Loucy (cell line): Measurements from ENCODE around the gene BTBD6.
A peak's percentile ranks its signal among the peaks of the same experiment; 100 is the strongest.

Experiments
- H2AFZ ChIP-seq: fragments of 200-600 bp; sonication (generic); 2 replicates; pipeline ENCODE4 v1.6.0; 2016; ENCODE audit warnings: antibody characterized with exemption, mild to moderate bottlenecking, low read length, moderate library complexity
- H3F3A ChIP-seq: fragments of 200-600 bp; 2 replicates; pipeline ENCODE4 v1.6.0; 2016; ENCODE audit warnings: antibody characterized with exemption, low read depth, mild to moderate bottlenecking
- H3K27me3 ChIP-seq: fragments of 200-600 bp; sonication (generic); 2 replicates; pipeline ENCODE4 v1.6.1; 2014; ENCODE audit warnings: low read length, mild to moderate bottlenecking; ENCODE audit not compliant: insufficient read depth, poor library complexity, severe bottlenecking
- H3K36me3 ChIP-seq: fragments of 200-600 bp; sonication (generic); 2 replicates; pipeline ENCODE4 v1.6.1; 2016; ENCODE audit warnings: low read length; ENCODE audit not compliant: insufficient read depth
- H3K4me1 ChIP-seq: fragments of 200-600 bp; sonication (generic); 2 replicates; pipeline ENCODE4 v1.5.1; 2014; ENCODE audit warnings: low read length, mild to moderate bottlenecking; ENCODE audit not compliant: insufficient read depth, poor library complexity, severe bottlenecking
- H3K4me2 ChIP-seq: fragments of 200-600 bp; sonication (generic); 2 replicates; pipeline ENCODE4 v1.6.0; 2014; ENCODE audit warnings: antibody characterized with exemption, low read length, low read depth, mild to moderate bottlenecking; ENCODE audit not compliant: poor library complexity, severe bottlenecking
- H3K4me3 ChIP-seq: fragments of 200-600 bp; sonication (generic); 2 replicates; pipeline ENCODE4 v1.5.1; 2014; ENCODE audit warnings: low read length, mild to moderate bottlenecking, mixed read lengths; ENCODE audit not compliant: poor library complexity, severe bottlenecking
- H3K79me2 ChIP-seq: fragments of 200-600 bp; sonication (generic); 2 replicates; pipeline ENCODE4 v1.6.1; 2014; ENCODE audit warnings: low read length; ENCODE audit not compliant: insufficient read depth
- H3K9ac ChIP-seq: fragments of 200-600 bp; sonication (generic); 2 replicates; pipeline ENCODE4 v1.6.0; 2014; ENCODE audit warnings: mild to moderate bottlenecking, low read depth, low read length, moderate library complexity; ENCODE audit not compliant: poor library complexity, severe bottlenecking
- H3K9me2 ChIP-seq: fragments of 200-600 bp; sonication (generic); replicated peaks from 2 replicates; pipeline ENCODE4 v1.6.1; 2016; ENCODE audit warnings: low read depth, low read length, mixed read lengths
- H3K9me3 ChIP-seq: fragments of 200-600 bp; sonication (generic); 2 replicates; pipeline ENCODE4 v1.6.1; 2014; ENCODE audit warnings: mild to moderate bottlenecking, antibody characterized with exemption, low read length, low read depth; ENCODE audit not compliant: insufficient read depth
- H4K20me1 ChIP-seq: fragments of 200-600 bp; sonication (generic); 2 replicates; pipeline ENCODE4 v1.6.0; 2014; ENCODE audit warnings: antibody characterized with exemption, low read length, mild to moderate bottlenecking; ENCODE audit not compliant: insufficient read depth, poor library complexity, severe bottlenecking
- CTCF ChIP-seq: fragments of 200-600 bp; sonication (generic); conservative IDR thresholded peaks from 2 replicates; pipeline ENCODE4 v1.5.1; 2014; ENCODE audit warnings: mild to moderate bottlenecking, antibody characterized with exemption, low read length
- EZH2phosphoT487 ChIP-seq: fragments of 200-600 bp; IDR thresholded peaks from 2 replicates; pipeline ENCODE4 v1.6.1; 2018; ENCODE audit warnings: antibody characterized with exemption, mild to moderate bottlenecking, moderate library complexity, borderline replicate concordance

The BTBD6 gene

GRCh38 chr14:105240811-105241576, 7.3 kb upstream of the BTBD6 start:
- no peak for TF ChIP-seq EZH2phosphoT487
- TF ChIP-seq CTCF: no peak
- H3K9me2 ChIP-seq: no peaks in the 10 kb centered on the region
- H3K4me2 ChIP-seq: no peak overlapping the region
- no peaks in the 10 kb centered on the region for H3K9me3 ChIP-seq
- H4K20me1 ChIP-seq: peaks cover 2% of the 10 kb centered on the region
- no peak overlapping the region for H3K4me3 ChIP-seq
- H3K79me2 ChIP-seq: peaks cover 26% of the 10 kb centered on the region
- H2AFZ ChIP-seq: no peak overlapping the region
- no peaks in the 10 kb centered on the region for H3K4me1 ChIP-seq
- no peaks in the 10 kb centered on the region for H3F3A ChIP-seq
- no peak overlapping the region for H3K9ac ChIP-seq
- H3K27me3 ChIP-seq: no peaks in the 10 kb centered on the region
- H3K36me3 ChIP-seq: peaks cover 10% of the 10 kb centered on the region; the same call in 1 of the 2 replicates

- TF ChIP-seq CTCF (no peak), EZH2phosphoT487 (no peak)
- Histone ChIP-seq H3K9ac (no peak overlapping the region), H3K4me2 (no peak overlapping the region), H4K20me1 (peaks cover 2% of the 10 kb centered on the region), H3K79me2 (peaks cover 28% of the 10 kb centered on the region), H3K9me3 (no peaks in the 10 kb centered on the region), H2AFZ (no peak overlapping the region), H3K27me3 (no peaks in the 10 kb centered on the region), H3K4me1 (no peaks in the 10 kb centered on the region), H3K9me2 (no peaks in the 10 kb centered on the region), H3K4me3 (no peak overlapping the region), H3F3A (no peaks in the 10 kb centered on the region), H3K36me3 (peaks cover 10% of the 10 kb centered on the region; the same call in 1 of the 2 replicates)
Observed at GRCh38 chr14:105241641-105242040, 6.7 kb upstream of the BTBD6 start.

- Histone ChIP-seq H3K9me3 (no peaks in the 10 kb centered on the region), H4K20me1 (peaks cover 2% of the 10 kb centered on the region), H3K27me3 (no peaks in the 10 kb centered on the region), H3F3A (no peaks in the 10 kb centered on the region), H3K9me2 (no peaks in the 10 kb centered on the region), H3K79me2 (peaks cover 46% of the 10 kb centered on the region), H3K4me1 (peaks cover 12% of the 10 kb centered on the region), H2AFZ (no peak overlapping the region), H3K4me3 (no peak overlapping the region), H3K9ac (peak overlapping the region; percentile 22), H3K4me2 (peak overlapping the region; percentile 12), H3K36me3 (peaks cover 10% of the 10 kb centered on the region; the same call in 1 of the 2 replicates)
- no peak for TF ChIP-seq EZH2phosphoT487
- TF ChIP-seq CTCF: no peak
Observed at GRCh38 chr14:105244334-105244733, 4.0 kb upstream of the BTBD6 start.
